Astrocyte of the cerebellum (primary cell): Measurements from ENCODE around the gene MYRF.
A peak's percentile ranks its signal among the peaks of the same experiment; 100 is the strongest.

Experiments used
- DNase-seq: peaks from one replicate; pipeline ENCODE4 v3.0.0-alpha.2; 2011; ENCODE audit warnings: low read depth
- H3K4me3 ChIP-seq: 2 replicates; pipeline ENCODE4 v1.5.1; 2011; ENCODE audit warnings: mild to moderate bottlenecking, low read depth, low read length, moderate library complexity
- CTCF ChIP-seq: IDR thresholded peaks from 2 replicates; pipeline ENCODE4 v1.5.1; 2012; ENCODE audit warnings: low read length, low read depth, moderate library complexity, mild to moderate bottlenecking; ENCODE audit errors: missing control alignments
- in situ Hi-C: cut with HindIII; loops from 2 replicates; pipeline ENCODE4 v1.10.0; 2017; ENCODE audit warnings: low sequenced_read_pairs

Gene MYRF

GRCh38 chr11:61782841-61783240 lies 30.4 kb downstream of the MYRF start:
- in situ Hi-C loops, result no loop called here
- H3K4me3 ChIP-seq, result no peak overlapping the region
- no peak for TF ChIP-seq CTCF
- no peak for DNase-seq

GRCh38 chr11:61783717-61784505 lies 31.5 kb downstream of the MYRF start:
- H3K4me3 ChIP-seq, result no peak overlapping the region
- TF ChIP-seq CTCF, result no peak
- in situ Hi-C loops, result no loop called here
- DNase-seq, result peak; percentile 55

- TF ChIP-seq CTCF, result no peak
- no peak overlapping the region for H3K4me3 ChIP-seq
- DNase-seq, result no peak
- in situ Hi-C loops, result no loop called here
Measured at GRCh38 chr11:61784506-61784805, 32.0 kb downstream of the MYRF start.

GRCh38 chr11:61785837-61786402 lies 33.5 kb downstream of the MYRF start:
- DNase-seq, result no peak
- TF ChIP-seq CTCF, result no peak
- H3K4me3 ChIP-seq, result no peak overlapping the region
- in situ Hi-C loops, result no loop called here

- H3K4me3 ChIP-seq, result no peak overlapping the region
- peak; percentile 65 for TF ChIP-seq CTCF
- DNase-seq, result peak; percentile 35
- in situ Hi-C loops, result no loop called here
Measured at GRCh38 chr11:61787928-61788491, 35.6 kb downstream of the MYRF start.

- no peak for TF ChIP-seq CTCF
- H3K4me3 ChIP-seq, result peak overlapping the region; percentile 76
- peak; percentile 94 for DNase-seq
Measured at GRCh38 chr11:61791737-61792309, 39.4 kb downstream of the MYRF start.

More at GRCh38 chr11:61791737-61792309, 39.4 kb downstream of the MYRF start:
- in situ Hi-C loops, result no loop called here
